ENCODE results near the gene LRRC10B. TPM values are rescaled to one million over a fixed set of nuclear protein-coding genes. Genes with fewer than 3 reads are reported as not detected.

Gene LRRC10B
- total and polyA plus RNA-seq, 2 donors from 2014 or later = 1.0 to 2.9 TPM

GRCh38 chr11:61531044-61531443 lies 22.5 kb downstream of the LRRC10B start:
- DNase-seq = peak in 1 of 5 donors; percentile 49
- no peaks in the 10 kb centered on the region for H3K9me3 ChIP-seq (ENCODE audit: control insufficient read depth in 2 of 3, insufficient read depth in 1 of 3, low read length in 3 of 3)
- peaks cover 0 to 29% (median 15%) of the 10 kb centered on the region in 3 donors for H3K4me1 ChIP-seq (ENCODE audit: control insufficient read depth in 2 of 3, insufficient read depth in 2 of 3, low read depth in 1 of 3, low read length in 3 of 3)
- no peak overlapping the region for H3K4me3 ChIP-seq (ENCODE audit: low read length in 3 of 3)
- peak overlapping the region in 1 of 2 donors; percentile 67 for H3K27ac ChIP-seq (ENCODE audit: low read depth in 2 of 2, low read length in 2 of 2)
- no peaks in the 10 kb centered on the region for H3K36me3 ChIP-seq (ENCODE audit: control insufficient read depth in 2 of 3, insufficient read depth in 3 of 3, low read length in 3 of 3)
- FAIRE-seq = no peak
- no peaks in the 10 kb centered on the region for H3K27me3 ChIP-seq (ENCODE audit: control insufficient read depth, insufficient read depth, low read length)
- TF ChIP-seq CTCF (IDR thresholded peaks at IDR 0.05; ENCODE audit: borderline replicate concordance, extremely low read depth, insufficient read depth) = no peak
- intact Hi-C loops (cut with DNase I) = no loop called here
- peak overlapping the region in 1 of 3 donors; percentile 15 for H3K9ac ChIP-seq (ENCODE audit: low read length in 3 of 3)

- Histone ChIP-seq H3K9ac (ENCODE audit: low read length in 3 of 3) (no peak overlapping the region), H3K36me3 (ENCODE audit: control insufficient read depth in 2 of 3, insufficient read depth in 3 of 3, low read length in 3 of 3) (no peaks in the 10 kb centered on the region), H3K9me3 (ENCODE audit: control insufficient read depth in 2 of 3, insufficient read depth in 1 of 3, low read length in 3 of 3) (no peaks in the 10 kb centered on the region), H3K27ac (ENCODE audit: low read depth in 2 of 2, low read length in 2 of 2) (no peak overlapping the region), H3K4me1 (ENCODE audit: control insufficient read depth in 2 of 3, insufficient read depth in 2 of 3, low read depth in 1 of 3, low read length in 3 of 3) (peaks cover 0 to 29% (median 15%) of the 10 kb centered on the region in 3 donors), H3K27me3 (ENCODE audit: control insufficient read depth, insufficient read depth, low read length) (no peaks in the 10 kb centered on the region), H3K4me3 (ENCODE audit: low read length in 3 of 3) (no peak overlapping the region)
- peak; percentile 45 for TF ChIP-seq CTCF (IDR thresholded peaks at IDR 0.05; ENCODE audit: borderline replicate concordance, extremely low read depth, insufficient read depth)
- FAIRE-seq (no peak), DNase-seq (peak in 2 of 5 donors; percentile 52 to 61)
- intact Hi-C loops (cut with DNase I) = no loop called here
Measured at GRCh38 chr11:61532134-61533038, 23.8 kb downstream of the LRRC10B start.

GRCh38 chr11:61533039-61533375 lies 24.5 kb downstream of the LRRC10B start:
- no peaks in the 10 kb centered on the region for H3K27me3 ChIP-seq (ENCODE audit: control insufficient read depth, insufficient read depth, low read length)
- H3K36me3 ChIP-seq (ENCODE audit: control insufficient read depth in 2 of 3, insufficient read depth in 3 of 3, low read length in 3 of 3) = no peaks in the 10 kb centered on the region
- DNase-seq (no peak), FAIRE-seq (no peak)
- no peak overlapping the region for H3K9ac ChIP-seq (ENCODE audit: low read length in 3 of 3)
- peaks cover 0 to 29% (median 15%) of the 10 kb centered on the region in 3 donors for H3K4me1 ChIP-seq (ENCODE audit: control insufficient read depth in 2 of 3, insufficient read depth in 2 of 3, low read depth in 1 of 3, low read length in 3 of 3)
- TF ChIP-seq CTCF (IDR thresholded peaks at IDR 0.05; ENCODE audit: borderline replicate concordance, extremely low read depth, insufficient read depth) = no peak
- intact Hi-C loops (cut with DNase I) = no loop called here
- no peaks in the 10 kb centered on the region for H3K9me3 ChIP-seq (ENCODE audit: control insufficient read depth in 2 of 3, insufficient read depth in 1 of 3, low read length in 3 of 3)
- no peak overlapping the region for H3K4me3 ChIP-seq (ENCODE audit: low read length in 3 of 3)
- H3K27ac ChIP-seq (ENCODE audit: low read depth in 2 of 2, low read length in 2 of 2) = no peak overlapping the region

Data from kidney (tissue), 14 donors.